IPS-20b (cell line): ENCODE results near the gene STAT6.
"Not testable (repeated sequence)": the region's sequence is repeated elsewhere in the genome, so short reads cannot be mapped to it uniquely, and the experiment has no call there.

Experiments
- H3K27ac ChIP-seq: one replicate; pipeline ENCODE4 v1.5.1; 2013; ENCODE audit warnings: low read length
- H3K27me3 ChIP-seq: 2 replicates; pipeline ENCODE4 v1.6.1; 2013; ENCODE audit warnings: mild to moderate bottlenecking, low read length, inconsistent platforms; ENCODE audit not compliant: insufficient read depth
- H3K36me3 ChIP-seq: 2 replicates; pipeline ENCODE4 v1.6.1; 2013; ENCODE audit warnings: low read depth, mild to moderate bottlenecking, inconsistent platforms, low read length, moderate library complexity; ENCODE audit not compliant: insufficient read depth
- H3K4me1 ChIP-seq: 2 replicates; pipeline ENCODE4 v1.6.1; 2013; ENCODE audit warnings: mild to moderate bottlenecking, control low read depth, inconsistent platforms, low read length, moderate library complexity; ENCODE audit not compliant: insufficient read depth
- H3K4me3 ChIP-seq: 2 replicates; pipeline ENCODE4 v1.5.1; 2013; ENCODE audit warnings: mild to moderate bottlenecking, low read length, inconsistent platforms
- H3K9ac ChIP-seq: 2 replicates; pipeline ENCODE4 v1.6.1; 2013; ENCODE audit warnings: low read depth, mild to moderate bottlenecking, inconsistent platforms, low read length, moderate library complexity
- H3K9me3 ChIP-seq: 2 replicates; pipeline ENCODE4 v1.6.1; 2013; ENCODE audit warnings: mild to moderate bottlenecking, low read depth, low read length, inconsistent platforms; ENCODE audit not compliant: insufficient read depth

The STAT6 gene

DNA sequence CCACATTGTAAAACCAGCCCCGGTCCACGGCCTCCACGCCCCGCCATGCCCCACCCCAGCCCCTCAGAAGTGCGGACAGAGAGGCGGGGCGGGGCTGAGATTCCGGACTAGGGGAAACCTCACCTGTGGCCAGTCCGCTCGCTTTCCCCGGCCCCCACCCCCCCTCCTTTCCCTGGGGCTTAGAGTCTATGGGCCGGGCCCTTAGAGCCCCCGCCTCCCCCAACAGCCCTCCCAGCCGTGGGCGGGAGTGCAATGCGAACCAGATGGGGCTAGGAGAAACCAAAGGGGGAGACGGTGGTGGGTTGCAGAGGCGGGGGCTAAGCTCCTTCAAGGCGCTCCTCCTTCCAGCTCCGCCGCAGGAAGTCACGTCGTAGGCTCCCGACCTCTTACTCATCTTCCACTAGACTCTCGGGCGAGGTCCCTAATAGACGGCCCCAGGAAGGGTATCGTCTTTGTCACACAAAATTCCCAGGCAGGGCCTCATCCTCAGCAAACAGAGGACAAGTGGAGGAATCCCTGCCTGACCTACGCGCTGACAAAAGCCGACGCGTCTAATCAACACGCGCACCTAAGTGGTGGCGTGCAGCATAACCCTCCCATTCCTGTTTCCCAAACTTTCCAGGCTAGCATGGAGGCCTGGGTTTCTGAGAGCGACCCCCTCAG, 23.3 kb downstream of the STAT6 start:
- H3K9ac ChIP-seq: peak overlapping the region; percentile 91
- peak overlapping the region; percentile 63 for H3K27ac ChIP-seq
- H3K36me3 ChIP-seq: peaks cover 19% of the 10 kb centered on the region
- H3K4me1 ChIP-seq: peaks cover 9% of the 10 kb centered on the region; the same call in 1 of the 2 replicates
- H3K27me3 ChIP-seq: no peaks in the 10 kb centered on the region
- peak overlapping the region; percentile 83 for H3K4me3 ChIP-seq
- no peaks in the 10 kb centered on the region for H3K9me3 ChIP-seq

DNA sequence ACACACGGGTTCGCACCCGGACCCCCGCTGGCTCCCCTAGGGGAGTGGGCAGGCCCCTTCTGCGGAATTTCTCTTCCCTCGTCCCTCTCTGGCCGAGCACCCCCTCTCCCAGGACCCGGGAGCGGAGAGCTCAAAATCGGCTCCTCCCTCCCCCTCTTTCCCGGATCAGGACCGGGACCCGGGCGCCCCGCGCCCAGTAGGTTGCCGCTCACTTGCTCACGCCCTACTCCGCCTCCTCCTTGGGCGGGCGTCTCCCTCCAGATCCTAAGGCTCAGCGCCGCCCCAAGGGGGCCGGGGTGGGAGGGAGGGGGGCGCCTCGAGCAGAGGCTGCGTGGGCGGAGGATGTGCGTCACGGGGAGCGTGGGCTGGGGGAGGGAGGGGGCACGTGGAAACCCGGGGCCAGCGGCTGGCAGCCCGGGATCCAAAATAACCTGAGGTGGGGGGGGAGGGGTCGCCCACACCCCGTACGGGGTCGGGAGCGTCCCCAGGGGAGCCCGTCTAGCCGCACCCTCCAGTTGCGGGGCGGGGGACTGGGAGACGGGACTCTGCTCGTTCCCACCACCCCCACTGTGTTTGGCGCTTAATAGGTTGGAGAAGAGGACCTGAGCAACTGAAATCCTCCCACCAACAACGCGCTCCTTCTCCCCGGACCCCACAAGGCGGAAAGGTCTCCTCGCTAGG, 24.0 kb downstream of the STAT6 start:
- peaks cover 13% of the 10 kb centered on the region for H3K36me3 ChIP-seq
- no peaks in the 10 kb centered on the region for H3K27me3 ChIP-seq
- H3K9me3 ChIP-seq: no peaks in the 10 kb centered on the region
- peak overlapping the region; percentile 83 for H3K4me3 ChIP-seq
- peak overlapping the region; percentile 91; the same call in 1 of the 2 replicates for H3K9ac ChIP-seq
- peak overlapping the region; percentile 81 for H3K27ac ChIP-seq
- peaks cover 9% of the 10 kb centered on the region; the same call in 1 of the 2 replicates for H3K4me1 ChIP-seq

DNA sequence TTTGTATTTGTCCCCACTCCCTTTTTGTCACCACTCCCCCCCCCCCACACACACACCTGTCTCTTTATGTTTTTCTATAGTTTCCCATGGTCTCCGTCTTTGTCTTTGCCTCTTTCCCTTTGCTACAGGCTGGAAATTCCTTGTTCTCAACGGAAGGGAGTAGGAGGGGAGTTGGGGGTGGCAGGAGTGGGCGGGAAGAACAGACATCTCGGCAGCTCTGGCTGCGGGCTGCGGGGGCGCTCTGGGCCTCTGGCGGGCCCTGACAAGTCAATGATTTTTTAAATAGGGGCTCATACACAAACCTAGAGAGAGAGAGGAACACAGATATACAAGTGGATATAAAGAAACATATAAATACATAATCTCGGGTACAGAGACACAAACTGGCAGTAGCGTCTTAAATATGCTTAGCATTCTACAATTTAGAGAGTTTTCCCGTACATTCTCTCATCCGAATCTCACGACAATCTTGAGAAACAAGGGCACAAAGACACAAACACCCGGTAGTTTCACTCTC, 24.6 kb downstream of the STAT6 start:
- Histone ChIP-seq H3K36me3 (peaks cover 7% of the 10 kb centered on the region), H3K4me3 (peak overlapping the region; percentile 83), H3K27me3 (no peaks in the 10 kb centered on the region), H3K4me1 (peaks cover 9% of the 10 kb centered on the region; the same call in 1 of the 2 replicates), H3K27ac (peak overlapping the region; percentile 81), H3K9me3 (no peaks in the 10 kb centered on the region), H3K9ac (peak overlapping the region; percentile 84)

DNA sequence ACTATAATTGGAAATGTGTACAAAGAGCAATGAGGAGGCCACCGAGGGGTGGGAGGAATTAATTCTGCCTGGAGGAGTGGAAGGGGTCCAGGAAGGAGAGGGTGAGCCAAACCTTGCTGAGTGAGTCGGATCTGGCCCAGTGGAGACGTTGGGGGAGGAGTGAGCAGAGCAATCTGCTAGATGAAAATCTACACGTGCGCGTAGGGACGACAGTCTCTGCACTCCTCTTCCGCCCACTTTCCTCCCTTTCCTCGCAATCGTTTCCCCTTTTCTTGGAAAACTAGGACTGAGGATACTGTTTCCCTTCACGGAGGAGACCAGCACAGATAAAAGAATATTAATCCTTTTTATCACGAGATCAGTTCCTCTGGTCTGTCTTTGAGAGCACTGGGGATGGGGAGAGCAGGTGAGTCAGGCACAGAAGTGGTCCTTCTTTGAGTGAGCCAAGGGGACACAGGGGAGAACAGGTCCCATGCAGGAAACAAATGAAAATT, 25.1 kb downstream of the STAT6 start:
- H3K9me3 ChIP-seq: no peaks in the 10 kb centered on the region
- peak overlapping the region; percentile 84 for H3K9ac ChIP-seq
- H3K36me3 ChIP-seq: peaks cover 2% of the 10 kb centered on the region; the same call in 1 of the 2 replicates
- H3K4me1 ChIP-seq: peaks cover 9% of the 10 kb centered on the region; the same call in 1 of the 2 replicates
- peak overlapping the region; percentile 83 for H3K4me3 ChIP-seq
- peak overlapping the region; percentile 41 for H3K27ac ChIP-seq
- H3K27me3 ChIP-seq: no peaks in the 10 kb centered on the region

DNA sequence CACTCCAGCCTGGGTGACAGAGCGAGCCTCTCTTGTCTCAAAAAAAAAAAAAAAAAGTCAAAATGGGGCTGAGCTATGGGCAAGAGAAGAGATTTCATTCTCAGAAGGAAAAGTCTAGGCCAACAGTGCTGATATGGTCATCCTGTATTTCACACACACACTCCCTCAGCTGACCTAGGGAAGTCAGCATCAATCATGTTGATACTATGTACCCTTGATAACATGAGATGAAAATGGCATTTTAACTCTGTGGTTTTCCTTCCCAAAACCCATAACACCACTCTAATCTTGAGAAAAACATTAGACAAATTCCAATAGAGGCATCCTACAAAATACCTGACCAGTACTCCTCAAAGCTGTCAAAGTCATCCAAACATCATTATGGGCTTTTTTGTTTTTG, 30.3 kb downstream of the STAT6 start:
- Histone ChIP-seq H3K9ac (no peak overlapping the region), H3K27ac (no peak overlapping the region), H3K4me3 (no peak overlapping the region), H3K36me3 (0 out of 2 replicates have a peak, but pooled peaks cover 3% of the 10 kb centered on the region), H3K4me1 (peaks cover 6% of the 10 kb centered on the region; the same call in 1 of the 2 replicates), H3K9me3 (no peaks in the 10 kb centered on the region), H3K27me3 (no peaks in the 10 kb centered on the region)

DNA sequence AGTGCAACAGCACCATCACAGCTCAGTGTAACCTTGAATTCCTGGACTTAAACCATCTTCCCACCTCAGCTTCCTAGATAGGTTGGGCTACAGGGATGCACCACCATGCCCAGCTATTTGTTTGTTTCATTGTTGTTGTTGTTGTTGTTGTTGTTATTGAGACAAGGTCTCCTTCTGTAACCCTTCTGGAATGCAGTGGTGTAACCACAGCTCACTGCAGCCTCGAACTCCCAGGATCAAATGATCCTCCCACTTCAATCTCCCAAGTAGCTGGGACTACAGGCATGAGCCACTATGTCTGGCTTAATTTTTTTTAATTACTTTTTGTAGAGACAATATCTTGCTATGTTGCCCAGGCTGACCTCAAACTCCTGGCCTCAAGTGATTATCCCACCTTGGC, 31.3 kb downstream of the STAT6 start:
- Histone ChIP-seq H3K36me3 (0 out of 2 replicates have a peak, but pooled peaks cover 3% of the 10 kb centered on the region), H3K9me3 (no peaks in the 10 kb centered on the region), H3K9ac (no peak overlapping the region), H3K27me3 (no peaks in the 10 kb centered on the region), H3K27ac (no peak overlapping the region), H3K4me1 (no peaks in the 10 kb centered on the region; the same call in 1 of the 2 replicates), H3K4me3 (no peak overlapping the region)

DNA sequence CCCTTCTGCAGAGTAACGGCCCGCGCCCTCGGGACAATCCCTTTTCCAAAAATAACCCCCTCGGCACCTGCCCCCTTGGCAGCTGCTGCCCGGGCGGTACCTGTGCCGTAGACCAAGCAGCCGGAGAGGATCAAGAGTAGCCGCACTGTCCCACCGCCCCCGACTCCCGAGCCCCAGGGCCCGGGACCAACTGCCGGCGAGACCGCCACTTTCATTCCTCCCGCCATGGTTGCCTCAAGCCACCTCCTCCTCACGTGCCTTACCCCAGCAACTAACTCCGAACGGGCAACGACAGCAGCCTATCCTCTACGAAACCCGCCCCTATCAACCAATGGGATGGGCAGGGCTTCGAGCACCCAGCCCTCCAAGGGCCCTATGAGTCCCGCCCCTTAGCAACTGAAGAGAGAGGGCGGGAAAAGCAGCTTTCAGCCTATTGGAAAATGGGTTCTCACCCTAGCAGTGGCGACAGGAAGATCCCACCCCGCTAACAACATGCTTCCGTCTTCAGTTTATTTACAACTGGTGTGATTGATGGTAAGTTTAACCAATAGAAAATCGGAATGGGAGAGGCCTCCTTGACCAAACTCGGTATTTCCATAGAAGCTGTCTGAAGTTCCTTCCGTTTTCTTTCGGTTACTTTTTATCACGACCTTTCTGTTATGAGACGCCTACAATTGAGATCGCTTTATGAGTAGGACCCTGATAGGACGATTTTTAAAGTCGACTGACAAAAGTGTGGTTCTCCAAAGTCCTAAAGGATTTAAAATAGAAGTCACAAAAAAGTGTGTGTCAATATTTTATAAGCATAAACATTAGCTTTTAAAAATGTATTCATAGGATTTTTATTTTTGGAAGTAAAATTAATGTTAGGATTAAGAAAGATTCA, 32.4 kb downstream of the STAT6 start, which contains the start of gene NEMP1:
NEMP1 (minus strand) TSS at position 273 of the 886 bp plus-strand sequence; CDS start at position 227, 46 bp downstream.
- Histone ChIP-seq H3K4me1 (no peaks in the 10 kb centered on the region; the same call in 1 of the 2 replicates), H3K27me3 (no peaks in the 10 kb centered on the region), H3K9ac (peak within 1 kb of the TSS; percentile 99), H3K27ac (peak within 1 kb of the TSS; percentile 93), H3K36me3 (0 out of 2 replicates have a peak, but pooled peaks cover 3% of the 10 kb centered on the region), H3K4me3 (peak within 1 kb of the TSS; percentile 99), H3K9me3 (no peaks in the 10 kb centered on the region)

DNA sequence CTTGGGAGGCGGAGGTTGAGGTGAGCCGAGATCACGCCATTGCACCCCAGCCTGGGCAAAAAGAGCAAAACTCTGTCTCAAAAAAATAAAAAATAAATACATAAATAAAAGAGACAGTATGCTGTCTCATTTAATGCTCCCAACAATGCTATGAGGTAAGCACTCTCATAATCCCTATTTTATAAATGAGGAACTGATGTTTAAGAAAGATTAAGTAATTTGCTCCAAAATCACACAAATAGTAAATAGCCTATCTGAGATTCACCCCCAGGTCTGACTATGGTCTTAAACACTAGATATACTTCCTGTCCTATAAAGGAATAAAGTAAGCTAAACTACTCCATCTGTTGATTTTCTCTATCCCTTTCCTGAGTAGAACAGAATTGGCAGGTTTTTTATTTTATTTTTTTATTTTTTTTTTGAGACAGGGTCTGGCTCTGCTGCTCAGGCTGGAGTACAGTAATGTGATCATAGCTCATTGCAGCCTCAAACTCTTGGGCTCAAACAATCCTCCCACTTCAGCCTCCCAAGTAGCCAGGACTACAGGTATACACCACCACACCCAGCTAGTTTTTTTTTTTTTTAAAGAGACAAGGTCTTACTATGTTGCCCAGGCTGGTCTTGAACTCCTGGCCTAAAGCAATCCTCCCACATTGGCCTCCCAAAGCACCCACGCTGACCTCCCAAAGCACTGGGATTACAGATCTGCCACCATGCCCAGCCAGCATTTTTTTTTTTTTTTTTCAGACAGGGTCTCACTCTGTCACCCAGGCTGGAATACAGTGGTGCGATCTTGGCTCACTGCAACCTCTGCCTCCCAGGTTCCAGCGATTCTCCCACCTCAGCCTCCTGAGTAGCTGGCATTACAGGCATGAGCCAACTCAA, 37.4 kb downstream of the STAT6 start:
- not testable (repeated sequence) for H3K9me3 ChIP-seq, H3K4me1 ChIP-seq, H3K9ac ChIP-seq, H3K27me3 ChIP-seq, H3K27ac ChIP-seq, H3K4me3 ChIP-seq
- H3K36me3 ChIP-seq: peaks cover 41% of the 10 kb centered on the region

DNA sequence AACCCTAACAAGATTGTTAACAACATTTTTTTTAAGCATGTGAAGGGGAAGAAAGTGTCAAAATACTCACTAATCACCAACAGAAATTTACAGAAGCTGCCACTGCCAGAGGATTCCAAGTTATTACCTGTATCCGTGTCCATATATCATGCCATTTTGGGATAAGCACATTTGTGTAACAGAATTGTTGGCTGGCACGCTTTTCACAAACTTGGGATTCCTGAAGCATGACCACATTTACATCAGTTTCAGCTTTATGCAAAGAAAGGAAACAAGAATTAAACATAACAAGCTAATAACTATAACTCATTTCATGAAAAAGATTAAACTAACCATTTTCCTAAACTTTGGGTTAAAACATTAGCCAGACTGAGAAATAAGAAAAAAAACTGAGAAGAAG, 38.5 kb downstream of the STAT6 start:
- Histone ChIP-seq H3K9me3 (no peaks in the 10 kb centered on the region), H3K9ac (no peak overlapping the region), H3K27me3 (no peaks in the 10 kb centered on the region), H3K4me1 (no peaks in the 10 kb centered on the region; the same call in 1 of the 2 replicates), H3K4me3 (no peak overlapping the region), H3K27ac (no peak overlapping the region), H3K36me3 (peaks cover 52% of the 10 kb centered on the region)

DNA sequence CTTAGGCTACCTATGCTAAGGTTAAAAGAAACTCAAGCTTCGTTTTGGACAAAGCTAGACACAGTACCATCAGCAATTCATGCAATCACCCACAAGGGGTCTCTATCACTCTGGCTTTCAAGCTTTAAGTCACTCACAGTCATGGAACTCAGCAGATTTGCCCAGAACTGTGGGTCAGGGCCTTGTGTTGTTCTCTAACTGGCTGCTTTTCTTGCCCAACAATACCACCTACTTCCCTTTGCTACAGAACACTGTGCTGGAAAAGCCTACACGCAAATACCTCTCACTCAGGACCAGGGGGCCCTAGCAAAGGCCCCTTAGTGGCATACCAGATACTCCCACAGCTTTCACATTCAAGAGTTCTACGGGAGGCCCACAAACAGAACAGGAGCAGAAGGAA, 41.6 kb downstream of the STAT6 start:
- peak overlapping the region; percentile 31 for H3K27ac ChIP-seq
- H3K4me3 ChIP-seq: no peak overlapping the region
- H3K9ac ChIP-seq: no peak overlapping the region
- H3K9me3 ChIP-seq: no peaks in the 10 kb centered on the region
- H3K36me3 ChIP-seq: peaks cover 74% of the 10 kb centered on the region
- H3K27me3 ChIP-seq: no peaks in the 10 kb centered on the region
- H3K4me1 ChIP-seq: no peaks in the 10 kb centered on the region; the same call in 1 of the 2 replicates
